ENCODE data around the gene GABBR2.

GABBR2 gene

DNA sequence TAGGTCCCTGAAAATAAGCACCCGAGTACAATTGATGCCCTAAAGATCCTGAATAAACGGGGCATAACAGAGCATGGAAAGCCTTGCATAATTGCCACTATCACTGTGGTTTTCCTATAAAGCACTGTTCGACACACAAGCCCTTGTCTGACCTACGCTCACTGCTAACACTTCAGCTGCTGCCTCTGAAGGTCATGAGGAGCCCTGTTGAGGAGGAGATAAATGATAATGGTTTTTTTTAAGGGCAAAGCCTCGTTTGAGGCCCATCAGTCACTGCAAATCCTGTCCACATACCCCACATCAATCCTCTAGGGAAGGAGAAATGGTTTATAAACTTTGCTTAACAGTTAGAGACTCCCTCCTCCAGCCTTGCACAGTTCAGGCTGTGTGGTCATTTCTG lies 35.1 kb downstream of the GABBR2 start:
- no peaks in the 10 kb centered on the region for H3K36me3 ChIP-seq (ENCODE audit: control insufficient read depth, low read length)
- H3K4me3 ChIP-seq (ENCODE audit: low read length): no peak overlapping the region
- H3K4me2 ChIP-seq (ENCODE audit: low read length): no peak overlapping the region
- no peaks in the 10 kb centered on the region for H4K20me1 ChIP-seq (ENCODE audit: control insufficient read depth, insufficient read depth, low read depth, low read length)
- no peaks in the 10 kb centered on the region for H3F3A ChIP-seq (ENCODE audit: control insufficient read depth, insufficient read depth)
- peaks cover 25% of the 10 kb centered on the region for H3K27me3 ChIP-seq (ENCODE audit: control insufficient read depth, low read length)
- H3K4me1 ChIP-seq (ENCODE audit: control insufficient read depth, low read length): no peaks in the 10 kb centered on the region
- no peak for TF ChIP-seq EZH2phosphoT487 (IDR thresholded peaks at IDR 0.05; ENCODE audit: borderline replicate concordance, low read length)
- TF ChIP-seq, protein P1, sequence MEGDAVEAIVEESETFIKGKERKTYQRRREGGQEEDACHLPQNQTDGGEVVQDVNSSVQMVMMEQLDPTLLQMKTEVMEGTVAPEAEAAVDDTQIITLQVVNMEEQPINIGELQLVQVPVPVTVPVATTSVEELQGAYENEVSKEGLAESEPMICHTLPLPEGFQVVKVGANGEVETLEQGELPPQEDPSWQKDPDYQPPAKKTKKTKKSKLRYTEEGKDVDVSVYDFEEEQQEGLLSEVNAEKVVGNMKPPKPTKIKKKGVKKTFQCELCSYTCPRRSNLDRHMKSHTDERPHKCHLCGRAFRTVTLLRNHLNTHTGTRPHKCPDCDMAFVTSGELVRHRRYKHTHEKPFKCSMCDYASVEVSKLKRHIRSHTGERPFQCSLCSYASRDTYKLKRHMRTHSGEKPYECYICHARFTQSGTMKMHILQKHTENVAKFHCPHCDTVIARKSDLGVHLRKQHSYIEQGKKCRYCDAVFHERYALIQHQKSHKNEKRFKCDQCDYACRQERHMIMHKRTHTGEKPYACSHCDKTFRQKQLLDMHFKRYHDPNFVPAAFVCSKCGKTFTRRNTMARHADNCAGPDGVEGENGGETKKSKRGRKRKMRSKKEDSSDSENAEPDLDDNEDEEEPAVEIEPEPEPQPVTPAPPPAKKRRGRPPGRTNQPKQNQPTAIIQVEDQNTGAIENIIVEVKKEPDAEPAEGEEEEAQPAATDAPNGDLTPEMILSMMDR (IDR thresholded peaks at IDR 0.05; ENCODE audit: low read depth, low read length, poor library complexity, severe bottlenecking): no peak
- no peaks in the 10 kb centered on the region for H3K9me3 ChIP-seq (ENCODE audit: control insufficient read depth, insufficient read depth, low read length)
- no peaks in the 10 kb centered on the region for H3K79me2 ChIP-seq (ENCODE audit: control insufficient read depth, low read length)
- H3K27ac ChIP-seq (ENCODE audit: low read depth, low read length): no peak overlapping the region
- no peaks in the 10 kb centered on the region for H3K9me2 ChIP-seq (replicated peaks; ENCODE audit: control insufficient read depth, low read length)

DNA sequence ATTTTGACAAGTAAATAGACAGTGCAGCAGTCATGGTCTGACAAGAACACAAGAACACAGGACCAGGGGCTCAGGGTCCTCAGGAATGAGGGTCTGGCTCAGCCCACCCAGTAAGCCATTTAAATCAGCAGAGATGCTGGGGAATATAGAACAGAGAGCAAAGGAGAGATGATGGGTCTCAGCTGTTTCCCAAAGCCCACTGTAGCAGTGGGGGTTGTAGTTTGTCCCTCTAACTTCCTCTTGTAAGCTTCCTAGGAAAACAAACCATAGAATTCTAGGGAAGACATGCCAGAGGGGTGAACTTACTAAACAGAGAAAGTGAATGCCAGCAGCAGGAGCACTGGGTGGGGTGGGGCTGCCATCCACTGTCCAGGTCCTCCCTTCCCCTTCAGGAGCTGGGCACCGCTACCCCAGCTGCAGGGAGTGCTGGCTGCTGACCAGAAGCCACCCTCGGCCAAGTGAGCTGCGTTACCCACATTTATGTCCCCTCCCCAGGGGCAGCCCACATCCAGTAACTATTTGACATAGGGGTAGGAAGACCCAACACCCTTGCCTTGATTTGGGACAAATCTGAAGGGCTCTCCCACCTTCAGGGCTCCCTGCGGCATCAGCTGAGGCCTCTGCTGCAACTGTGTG lies 41.6 kb downstream of the GABBR2 start:
- Histone ChIP-seq H3K79me2 (ENCODE audit: control insufficient read depth, low read length) (no peaks in the 10 kb centered on the region), H3K27ac (ENCODE audit: low read depth, low read length) (no peak overlapping the region), H3K36me3 (ENCODE audit: control insufficient read depth, low read length) (no peaks in the 10 kb centered on the region), H3K4me1 (ENCODE audit: control insufficient read depth, low read length) (no peaks in the 10 kb centered on the region), H3K9me3 (ENCODE audit: control insufficient read depth, insufficient read depth, low read length) (no peaks in the 10 kb centered on the region), H3K4me2 (ENCODE audit: low read length) (no peak overlapping the region), H3K27me3 (ENCODE audit: control insufficient read depth, low read length) (peaks cover 6% of the 10 kb centered on the region; the same call in 1 of the 2 replicates), H3K4me3 (ENCODE audit: low read length) (no peak overlapping the region), H4K20me1 (ENCODE audit: control insufficient read depth, insufficient read depth, low read depth, low read length) (no peaks in the 10 kb centered on the region), H3K9me2 (replicated peaks; ENCODE audit: control insufficient read depth, low read length) (no peaks in the 10 kb centered on the region), H3F3A (ENCODE audit: control insufficient read depth, insufficient read depth) (no peaks in the 10 kb centered on the region)
- TF ChIP-seq, protein P1 (IDR thresholded peaks at IDR 0.05; ENCODE audit: low read depth, low read length, poor library complexity, severe bottlenecking): no peak

DNA sequence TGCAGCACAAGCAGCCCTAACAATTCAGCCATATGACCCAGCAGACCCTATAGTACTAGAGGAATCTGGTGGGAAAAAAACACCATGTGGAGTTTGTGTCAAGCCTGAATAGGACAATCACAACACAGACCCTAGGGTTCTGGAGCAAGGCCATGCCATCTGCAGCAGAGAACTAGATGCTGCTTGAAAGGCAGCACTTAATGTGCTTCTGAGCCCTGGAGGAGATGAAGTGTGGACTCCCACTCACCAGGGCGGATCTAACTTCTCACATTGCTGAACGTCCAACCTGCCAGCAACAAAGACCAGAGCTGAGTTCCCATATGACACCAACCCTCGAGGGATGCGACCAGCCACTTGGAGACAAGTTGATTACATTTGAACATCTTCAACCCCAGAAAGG lies 43.2 kb downstream of the GABBR2 start:
- Histone ChIP-seq H3K27me3 (ENCODE audit: control insufficient read depth, low read length) (no peaks in the 10 kb centered on the region), H3K4me3 (ENCODE audit: low read length) (no peak overlapping the region), H3K9me2 (replicated peaks; ENCODE audit: control insufficient read depth, low read length) (no peaks in the 10 kb centered on the region), H3K27ac (ENCODE audit: low read depth, low read length) (no peak overlapping the region), H3K9me3 (ENCODE audit: control insufficient read depth, insufficient read depth, low read length) (no peaks in the 10 kb centered on the region), H3K79me2 (ENCODE audit: control insufficient read depth, low read length) (no peaks in the 10 kb centered on the region), H3K4me1 (ENCODE audit: control insufficient read depth, low read length) (no peaks in the 10 kb centered on the region), H4K20me1 (ENCODE audit: control insufficient read depth, insufficient read depth, low read depth, low read length) (no peaks in the 10 kb centered on the region), H3K36me3 (ENCODE audit: control insufficient read depth, low read length) (no peaks in the 10 kb centered on the region), H3K4me2 (ENCODE audit: low read length) (no peak overlapping the region), H3F3A (ENCODE audit: control insufficient read depth, insufficient read depth) (no peaks in the 10 kb centered on the region)
- TF ChIP-seq, protein P1 (IDR thresholded peaks at IDR 0.05; ENCODE audit: low read depth, low read length, poor library complexity, severe bottlenecking): no peak
- TF ChIP-seq EZH2phosphoT487 (IDR thresholded peaks at IDR 0.05; ENCODE audit: borderline replicate concordance, low read length): no peak
